GM10248 (cell line): ENCODE results near the gene ACTN4.
A peak's percentile ranks its signal among the peaks of the same experiment; 100 is the strongest.

Experiments used
- CTCF ChIA-PET: fragments of 300-600 bp; sonication (Branson Sonifier 250); formaldehyde crosslinking; extraction: SDS; loops from one replicate; lab custom pipeline; 2021; ENCODE audit warnings: antibody characterized with exemption; lab: Yijun Ruan, JAX
- POLR2A ChIA-PET: fragments of 350-650 bp; sonication (Branson Sonifier 250); formaldehyde crosslinking; extraction: SDS; loops from one replicate; lab custom pipeline; 2020; ENCODE audit warnings: antibody characterized with exemption; lab: Yijun Ruan, JAX
- DNase-seq: peaks from one replicate; pipeline ENCODE4 v3.0.0; 2012; ENCODE audit errors: extremely low spot score
- CTCF ChIP-seq: IDR thresholded peaks from 2 replicates; pipeline ENCODE4 v1.5.1; 2012; ENCODE audit warnings: mild to moderate bottlenecking, low read depth; ENCODE audit errors: extremely low read depth, missing control alignments, control extremely low read depth

ACTN4 gene

GRCh38 chr19:38733241-38733492 is 85.7 kb downstream of the ACTN4 start:
- DNase-seq, result no peak
- CTCF ChIA-PET, result interaction anchor here (1.0 to 3.3 kb wide), 4 partner anchors 9 to 219 kb away, joined by 3 to 17 read pairs (median 4); partner anchors contain the start of genes MRPS12 and SARS2
- POLR2A ChIA-PET, result no interaction called here
- no peak for TF ChIP-seq CTCF

GRCh38 chr19:38733493-38734175 is 86.2 kb downstream of the ACTN4 start:
- CTCF ChIA-PET, result interaction anchor here (0.8 to 3.3 kb wide), 8 partner anchors 10 to 219 kb away, joined by 3 to 17 read pairs (median 4); partner anchors contain the start of genes MRPS12 and SARS2
- no peak for TF ChIP-seq CTCF
- POLR2A ChIA-PET, result interaction anchor here (0.6 kb wide), 1 partner anchor 356 kb away, joined by 3 read pairs; no protein-coding TSS in a partner anchor
- no peak for DNase-seq

GRCh38 chr19:38734176-38734425 is 86.7 kb downstream of the ACTN4 start:
- DNase-seq, result no peak
- ChIA-PET POLR2A (interaction anchor here (0.6 kb wide), 1 partner anchor 356 kb away, joined by 3 read pairs; no protein-coding TSS in a partner anchor), CTCF (interaction anchor here (0.8 to 3.3 kb wide), 7 partner anchors 10 to 198 kb away, joined by 3 to 17 read pairs (median 4); partner anchors contain the start of genes MRPS12 and SARS2)
- TF ChIP-seq CTCF, result no peak

GRCh38 chr19:38734426-38735256 is 87.2 kb downstream of the ACTN4 start:
- peak; percentile 63 for DNase-seq
- ChIA-PET POLR2A (interaction anchor here (0.6 kb wide), 1 partner anchor 357 kb away, joined by 3 read pairs; no protein-coding TSS in a partner anchor), CTCF (interaction anchor here (0.8 to 3.3 kb wide), 9 partner anchors 9 to 217 kb away, joined by 3 to 17 read pairs (median 3); partner anchors contain the start of genes MRPS12 and SARS2)
- TF ChIP-seq CTCF, result no peak

- ChIA-PET CTCF (interaction anchor here (0.9 to 3.3 kb wide), 4 partner anchors 10 to 217 kb away, joined by 3 to 17 read pairs (median 4); partner anchors contain the start of genes MRPS12 and SARS2), POLR2A (no interaction called here)
- TF ChIP-seq CTCF, result no peak
- peak; percentile 63 for DNase-seq
These were observed 87.8 kb downstream of the ACTN4 start for GRCh38 chr19:38735257-38735686.

GRCh38 chr19:38736036-38736412 is 88.6 kb downstream of the ACTN4 start:
- CTCF ChIA-PET, result no interaction called here
- TF ChIP-seq CTCF, result no peak
- POLR2A ChIA-PET, result no interaction called here
- peak; percentile 78 for DNase-seq
